ENCODE results near the gene B4GALT4. TPM values are rescaled to one million over a fixed set of nuclear protein-coding genes. Genes with fewer than 3 reads are reported as not detected.
"Not testable (repeated sequence)": the region's sequence is repeated elsewhere in the genome, so short reads cannot be mapped to it uniquely, and the experiment has no call there.

Gene B4GALT4
- total and polyA plus RNA-seq, 2 of the 4 experiments (the other 2 are of a cell fraction), result 27.0 to 30.3 TPM

DNA sequence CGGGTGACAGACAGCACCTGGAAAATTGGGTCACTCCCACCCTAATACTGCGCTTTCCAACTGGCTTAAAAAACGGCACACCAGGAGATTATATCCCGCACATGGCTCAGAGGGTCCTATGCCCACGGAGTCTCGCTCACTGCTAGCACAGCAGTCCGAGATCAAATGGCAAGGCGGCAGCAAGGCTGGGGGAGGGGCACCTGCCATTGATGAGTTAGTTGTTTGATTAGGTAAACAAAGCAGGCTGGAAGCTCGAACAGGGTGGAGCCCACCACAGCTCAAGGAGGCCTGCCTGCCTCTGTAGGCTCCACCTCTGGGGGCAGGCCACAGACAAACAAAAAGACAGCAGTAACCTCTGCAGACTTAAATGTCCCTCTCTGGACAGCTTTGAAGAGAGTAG is 75.9 kb downstream of the B4GALT4 start:
- WGBS, 2 experiments (ENCODE audit: extremely low coverage in 2 of 2, insufficient read length in 1 of 2), result no CpG with 5 or more reads among the region's 9 CpGs

More for the DNA sequence above, 75.9 kb downstream of the B4GALT4 start:
- ATAC-seq (ENCODE audit: low read depth); H3K14ac ChIP-seq (replicated peaks; ENCODE audit: low read depth, low read length); H3K4me2 ChIP-seq (ENCODE audit: low read depth, low read length); H3K27me3 ChIP-seq (ENCODE audit: control insufficient read depth, insufficient read depth, low read length); H2BK120ac ChIP-seq (ENCODE audit: low read depth, low read length); H3K79me1 ChIP-seq (ENCODE audit: low read depth in 1 of 2, low read length in 2 of 2); dilution Hi-C loops (cut with HindIII; ENCODE audit: low sequenced_read_pairs, unreplicated experiment); H2AK5ac ChIP-seq (ENCODE audit: low read depth, low read length); H3K56ac ChIP-seq (ENCODE audit: extremely low read depth, insufficient read depth, low read length); CTCF ChIA-PET; H2BK5ac ChIP-seq (ENCODE audit: low read depth, low read length, poor library complexity, severe bottlenecking); H3K27ac ChIP-seq (ENCODE audit: insufficient read depth, low read length); H4K8ac ChIP-seq (ENCODE audit: low read depth in 2 of 2, low read length in 2 of 2); H3K4ac ChIP-seq (ENCODE audit: low read depth, low read length); intact Hi-C loops (cut with micrococcal nuclease); H2BK20ac ChIP-seq (ENCODE audit: low read depth, low read length); POLR2A ChIA-PET (ENCODE audit: unreplicated experiment); H3K4me1 ChIP-seq (ENCODE audit: control insufficient read depth, insufficient read depth, low read length); H3K36me3 ChIP-seq (ENCODE audit: control insufficient read depth, insufficient read depth, low read length); H2AFZ ChIP-seq (replicated peaks; ENCODE audit: low read length, poor library complexity); H3K18ac ChIP-seq (ENCODE audit: low read depth, low read length); H3K9ac ChIP-seq (ENCODE audit: low read depth, low read length); H2AK9ac ChIP-seq (replicated peaks; ENCODE audit: low read depth, low read length, poor library complexity); BruUV-seq (replicated peaks); H4K5ac ChIP-seq (ENCODE audit: low read depth, low read length); H3K9me1 ChIP-seq (ENCODE audit: insufficient read depth, low read length); in situ Hi-C loops (cut with MboI; ENCODE audit: low sequenced_read_pairs); H4K20me1 ChIP-seq (ENCODE audit: insufficient read depth, low read length); H3K23ac ChIP-seq (ENCODE audit: low read depth, low read length); DNase-seq; H2BK15ac ChIP-seq (ENCODE audit: low read depth, low read length); H3K4me3 ChIP-seq (ENCODE audit: insufficient read depth, low read depth, low read length); H3K9me3 ChIP-seq (ENCODE audit: control insufficient read depth, insufficient read depth, low read length); H4K91ac ChIP-seq (ENCODE audit: insufficient read depth, low read depth, low read length): not testable (repeated sequence)

Other genes starting within 250 kb of the B4GALT4 start
- 0.18 TPM in 1 of 2 replicates, not detected in the other for gene IGSF11, start 206.0 kb downstream of the B4GALT4 start, total RNA-seq (2012; rRNA removed)
- gene IGSF11, start 206.0 kb downstream of the B4GALT4 start, polyA plus RNA-seq (2012; rRNA removed), result 0.06 TPM in 1 of 2 replicates, not detected in the other
- gene TEX55, start 94.7 kb downstream of the B4GALT4 start, total RNA-seq (2012; rRNA removed), result not detected in 2 replicates
- not detected in 2 replicates for gene TEX55, start 94.7 kb downstream of the B4GALT4 start, polyA plus RNA-seq (2012; rRNA removed)
- 0.28 and 0.36 TPM in 2 replicates for gene UPK1B, start 67.3 kb downstream of the B4GALT4 start, total RNA-seq (2012; rRNA removed)
- gene UPK1B, start 67.3 kb downstream of the B4GALT4 start, polyA plus RNA-seq (2012; rRNA removed), result 0.40 and 0.55 TPM in 2 replicates
- 6.6 and 7.5 TPM in 2 replicates for gene ARHGAP31, start 53.5 kb upstream of the B4GALT4 start, total RNA-seq (2012; rRNA removed)
- 7.7 and 8.3 TPM in 2 replicates for gene ARHGAP31, start 53.5 kb upstream of the B4GALT4 start, polyA plus RNA-seq (2012; rRNA removed)
- gene TMEM39A, start 222.7 kb upstream of the B4GALT4 start, total RNA-seq (2012; rRNA removed), result 88.6 and 117 TPM in 2 replicates
- gene TMEM39A, start 222.7 kb upstream of the B4GALT4 start, polyA plus RNA-seq (2012; rRNA removed), result 24.6 and 29.6 TPM in 2 replicates
- gene POGLUT1, start 228.1 kb upstream of the B4GALT4 start, total RNA-seq (2012; rRNA removed), result 18.6 and 21.1 TPM in 2 replicates
- gene POGLUT1, start 228.1 kb upstream of the B4GALT4 start, polyA plus RNA-seq (2012; rRNA removed), result 7.5 and 7.8 TPM in 2 replicates